Fibroblast of lung (primary cell): ENCODE measurements around the gene NBPF1.
"Not testable (repeated sequence)": the region's sequence is repeated elsewhere in the genome, so short reads cannot be mapped to it uniquely, and the experiment has no call there.

Experiments
- CTCF ChIP-seq, 2 donors: IDR thresholded peaks in 1 of 2; conservative IDR thresholded peaks in 1 of 2; 1 replicate in 1 of 2; 2 replicates in 1 of 2; pipeline ENCODE4 v1.5.1; 2011 to 2012; ENCODE audit warnings: low read length in 2 of 2, control low read depth in 1 of 2, inconsistent platforms in 1 of 2, low read depth in 1 of 2, mild to moderate bottlenecking in 1 of 2
- EZH2 ChIP-seq: IDR thresholded peaks from 2 replicates; pipeline ENCODE4 v1.5.1; 2012; ENCODE audit warnings: low read length, control low read depth, mild to moderate bottlenecking; ENCODE audit errors: missing control alignments

- not testable (repeated sequence) for TF ChIP-seq CTCF (conservative IDR thresholded peaks at IDR 0.05 in 1 of 2, IDR thresholded peaks at IDR 0.05 in 1 of 2; ENCODE audit: low read depth in 1 of 2, low read length in 2 of 2); EZH2
Observed at GRCh38 chr1:16642025-16642966, 28.9 kb upstream of the NBPF1 start.
